ENCODE results near the gene KCNQ1OT1. TPM values are rescaled to one million over a fixed set of nuclear protein-coding genes. Genes with fewer than 3 reads are reported as not detected.

The KCNQ1OT1 gene
- total RNA-seq, 1 experiment from 2014 or later, result 1.2 TPM

GRCh38 chr11:2574043-2574552 is 125.7 kb downstream of the KCNQ1OT1 start:
- Histone ChIP-seq H3K4me2 (ENCODE audit: insufficient read depth, insufficient read length, low read length) (no peak overlapping the region), H3K14ac (ENCODE audit: insufficient read depth, low read length) (no peak overlapping the region), H3K56ac (ENCODE audit: insufficient read length, low read depth, low read length) (no peak overlapping the region), H3K9me3 (ENCODE audit: control insufficient read depth, low read depth, low read length) (no peaks in the 10 kb centered on the region), H4K20me1 (ENCODE audit: control insufficient read depth, insufficient read depth, insufficient read length) (no peaks in the 10 kb centered on the region), H3K27ac (ENCODE audit: insufficient read length, low read depth, low read length) (no peak overlapping the region), H3K9ac (ENCODE audit: extremely low read depth, insufficient read length, low read length) (no peak overlapping the region), H2BK12ac (ENCODE audit: insufficient read length, low read depth, low read length) (no peak overlapping the region), H3K4me1 (ENCODE audit: insufficient read depth, low read length) (no peaks in the 10 kb centered on the region), H3K23ac (ENCODE audit: insufficient read length, low read depth, low read length) (no peak overlapping the region), H3K4ac (ENCODE audit: low read depth, low read length) (no peak overlapping the region), H3K23me2 (ENCODE audit: insufficient read length, low read depth, low read length, poor library complexity, severe bottlenecking) (no peaks in the 10 kb centered on the region), H2BK15ac (ENCODE audit: low read depth, low read length) (no peak overlapping the region), H3K79me2 (ENCODE audit: insufficient read depth, low read length) (no peaks in the 10 kb centered on the region), H2BK5ac (ENCODE audit: insufficient read length, low read length) (no peak overlapping the region), H4K5ac (ENCODE audit: insufficient read length, low read depth, low read length) (no peak overlapping the region), H2BK20ac (ENCODE audit: low read depth, low read length, poor library complexity, severe bottlenecking) (no peak overlapping the region), H2AK5ac (ENCODE audit: insufficient read length, low read length) (no peak overlapping the region), H3K18ac (ENCODE audit: insufficient read length, low read depth, low read length) (no peak overlapping the region), H3K79me1 (ENCODE audit: insufficient read depth, low read depth, low read length, poor library complexity, severe bottlenecking) (no peaks in the 10 kb centered on the region), H3K27me3 (ENCODE audit: insufficient read depth, low read length) (no peaks in the 10 kb centered on the region; the same call in 1 of the 2 replicates), H2AFZ (ENCODE audit: low read length) (no peak overlapping the region), H4K8ac (replicated peaks; ENCODE audit: insufficient read length, low read depth, low read length) (no peak overlapping the region), H3T11ph (ENCODE audit: low read length) (no peak overlapping the region), H2BK120ac (ENCODE audit: low read depth, low read length, poor library complexity, severe bottlenecking) (no peak overlapping the region), H4K91ac (ENCODE audit: insufficient read length, low read depth, low read length) (no peak overlapping the region)
- no peaks in the 10 kb centered on the region for H3K36me3 Mint-ChIP-seq (ENCODE audit: insufficient read depth in 1 of 3, low read depth in 3 of 3)
- H3K4me1 Mint-ChIP-seq, result peaks cover 0 to 5% of the 10 kb centered on the region in 2 experiments; a peak in 2 of 4 replicates
- H3K27ac Mint-ChIP-seq, result no peak overlapping the region
- no peaks in the 10 kb centered on the region for H3K9me3 Mint-ChIP-seq
- no peak for TF ChIP-seq CTCF (conservative IDR thresholded peaks at IDR 0.05)
- no CpG with 5 or more reads among the region's 22 CpGs for WGBS (ENCODE audit: extremely low coverage, insufficient read length, low lambda C conversion rate)
- H3K4me3 Mint-ChIP-seq, result no peak overlapping the region
- no peak for DNase-seq
- peaks cover 67% of the 10 kb centered on the region for H3K27me3 Mint-ChIP-seq (ENCODE audit: low read depth)
